Measurements from ENCODE around the gene GCC1.
A peak's percentile ranks its signal among the peaks of the same experiment; 100 is the strongest.
"Not testable (repeated sequence)": the region's sequence is repeated elsewhere in the genome, so short reads cannot be mapped to it uniquely, and the experiment has no call there.

Gene GCC1

GRCh38 chr7:127588697-127589482, 3.5 kb upstream of the GCC1 start:
- DNase-seq: peak; percentile 34

DNA sequence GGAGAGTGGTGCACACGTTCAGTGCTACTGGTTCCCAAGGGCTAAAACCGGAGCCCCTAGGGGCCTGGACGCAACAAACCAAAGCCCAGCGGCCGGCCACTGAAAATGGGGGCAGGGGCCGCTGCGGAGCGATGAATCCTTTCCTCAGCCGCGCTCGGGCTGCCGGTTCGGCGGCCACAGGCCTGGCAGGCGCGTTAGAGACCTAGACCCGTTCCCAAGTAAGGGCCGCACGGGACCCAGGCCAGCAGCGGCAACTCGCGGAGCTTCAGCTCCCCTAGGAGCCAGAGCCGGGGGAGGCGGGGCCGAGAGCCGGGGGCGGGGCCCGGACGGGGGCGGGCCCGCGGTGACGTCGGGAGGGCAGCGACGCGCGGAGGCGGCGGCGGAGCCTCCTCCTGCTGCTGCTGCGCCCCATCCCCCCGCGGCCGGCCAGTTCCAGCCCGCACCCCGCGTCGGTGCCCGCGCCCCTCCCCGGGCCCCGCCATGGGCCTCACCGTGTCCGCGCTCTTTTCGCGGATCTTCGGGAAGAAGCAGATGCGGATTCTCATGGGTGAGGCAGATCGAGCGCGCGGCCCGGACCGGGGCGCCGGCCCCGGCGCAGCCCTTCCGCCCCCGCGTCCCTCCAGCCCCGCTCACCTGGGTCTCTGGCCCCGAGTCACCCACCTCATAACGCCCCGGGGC, 2.8 kb upstream of the GCC1 start, which contains the start of gene ARF5:
TSS of gene ARF5 (plus strand) at position 393 of the 678 bp plus-strand sequence. CDS start at position 481, 88 bp downstream.
- peak; percentile 90 for DNase-seq

DNA sequence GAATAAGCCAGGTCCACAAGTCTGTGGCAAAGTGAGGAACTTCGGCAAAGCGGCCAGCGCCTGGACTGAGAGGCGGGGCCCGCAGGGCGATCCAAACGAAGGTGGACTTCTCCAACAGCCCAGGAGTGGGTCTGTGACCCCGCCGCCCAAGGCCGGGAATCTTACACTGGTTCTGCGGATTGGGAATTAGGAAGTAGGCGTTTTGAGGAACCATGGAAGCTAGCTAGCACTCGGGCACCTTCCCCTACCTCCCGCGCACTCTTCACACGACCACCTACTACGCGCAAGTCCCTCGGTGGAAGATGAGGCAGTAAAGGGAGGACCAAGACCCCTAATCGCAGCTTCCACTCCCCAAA, 2.2 kb upstream of the GCC1 start:
- DNase-seq: no peak

DNA sequence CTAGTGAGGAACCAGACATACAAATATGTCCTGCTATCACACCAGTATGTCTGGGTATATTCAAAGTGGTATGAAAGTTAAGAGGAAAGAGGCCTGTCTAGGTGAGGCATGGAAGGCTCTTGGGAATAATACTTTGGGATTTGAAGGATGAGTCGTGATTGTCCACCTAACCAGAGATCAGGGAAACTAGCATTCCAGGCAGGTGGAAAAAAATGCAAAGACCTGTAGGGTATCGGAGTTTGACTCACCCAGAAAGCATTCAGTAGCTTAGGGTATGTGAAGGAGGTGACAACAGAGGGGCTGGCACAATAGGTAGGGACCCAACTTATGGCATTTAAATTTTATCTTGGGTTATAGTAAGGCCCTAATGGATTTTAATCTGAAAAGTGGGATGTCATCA, 950 bp upstream of the GCC1 start:
- DNase-seq: no peak

DNA sequence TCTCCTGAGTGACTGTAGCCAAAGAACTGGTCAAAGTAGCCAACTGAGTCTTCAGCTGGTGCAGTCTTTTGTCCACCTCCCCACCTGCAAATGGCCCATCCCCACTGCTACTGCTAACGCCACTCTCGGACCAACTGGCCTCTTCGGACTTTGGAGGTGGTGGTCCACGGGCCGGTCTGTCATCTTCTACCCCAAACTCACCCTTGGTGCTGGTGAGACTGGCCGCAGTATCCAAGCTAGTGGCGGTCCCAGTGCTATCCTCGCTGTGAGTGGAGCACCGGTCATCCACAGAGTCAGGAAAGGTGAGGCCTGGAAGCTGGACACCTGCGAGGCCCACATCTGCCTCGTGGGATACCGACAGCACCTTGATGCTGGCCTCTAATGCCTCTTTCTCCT, 750 bp downstream of the GCC1 start:
- no peak for DNase-seq

GRCh38 chr7:127582361-127582760, 3.0 kb downstream of the GCC1 start:
- no peak for DNase-seq

DNA sequence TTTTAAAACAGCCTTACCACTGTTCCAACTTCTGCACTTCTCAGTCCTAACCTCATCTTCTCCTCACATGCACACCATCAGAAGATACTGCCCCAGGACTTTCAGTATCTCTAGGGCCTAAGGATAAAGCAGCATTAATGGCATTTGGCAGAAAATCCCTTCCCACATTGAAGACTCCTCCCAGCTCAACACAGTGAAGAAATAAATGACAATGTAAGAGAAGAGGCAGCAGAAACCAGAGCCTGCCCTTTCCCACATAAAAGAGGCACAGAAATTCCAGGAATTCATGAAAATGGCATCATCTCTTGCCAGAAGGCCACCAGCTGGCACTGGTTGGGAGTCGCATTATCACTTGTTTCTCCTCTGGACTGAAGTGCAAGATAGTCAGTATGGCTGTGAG, 3.7 kb downstream of the GCC1 start:
- no peak for DNase-seq

- DNase-seq: no peak
Observed at GRCh38 chr7:127580612-127581011, 4.8 kb downstream of the GCC1 start.

DNA sequence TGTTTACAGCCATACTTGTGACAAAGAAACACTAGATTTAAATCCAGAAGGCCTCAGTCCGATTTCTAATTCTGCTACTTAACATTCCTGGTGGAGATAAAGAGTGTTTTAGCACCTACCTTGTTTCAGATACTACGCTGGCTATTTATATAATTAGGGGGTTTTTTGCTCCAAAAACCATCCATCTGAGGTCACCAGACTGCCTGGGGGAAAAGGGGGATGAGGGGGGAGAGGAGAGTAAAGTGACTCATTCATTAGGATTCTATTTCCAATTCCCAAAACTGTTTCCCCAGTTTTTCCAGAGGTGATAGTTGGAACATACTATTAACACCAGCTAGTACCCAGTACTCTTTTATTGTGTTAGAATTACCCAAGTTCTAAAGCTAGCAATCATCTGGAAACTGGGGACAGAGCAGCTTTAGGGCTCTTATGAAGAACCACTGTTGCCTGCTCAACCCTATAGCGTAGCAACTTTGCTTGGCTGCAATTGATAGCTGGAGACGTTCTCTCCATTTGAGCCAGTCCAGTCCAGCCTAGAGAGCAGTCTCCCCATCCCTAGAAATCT, 6.6 kb downstream of the GCC1 start:
- DNase-seq: no peak

DNA sequence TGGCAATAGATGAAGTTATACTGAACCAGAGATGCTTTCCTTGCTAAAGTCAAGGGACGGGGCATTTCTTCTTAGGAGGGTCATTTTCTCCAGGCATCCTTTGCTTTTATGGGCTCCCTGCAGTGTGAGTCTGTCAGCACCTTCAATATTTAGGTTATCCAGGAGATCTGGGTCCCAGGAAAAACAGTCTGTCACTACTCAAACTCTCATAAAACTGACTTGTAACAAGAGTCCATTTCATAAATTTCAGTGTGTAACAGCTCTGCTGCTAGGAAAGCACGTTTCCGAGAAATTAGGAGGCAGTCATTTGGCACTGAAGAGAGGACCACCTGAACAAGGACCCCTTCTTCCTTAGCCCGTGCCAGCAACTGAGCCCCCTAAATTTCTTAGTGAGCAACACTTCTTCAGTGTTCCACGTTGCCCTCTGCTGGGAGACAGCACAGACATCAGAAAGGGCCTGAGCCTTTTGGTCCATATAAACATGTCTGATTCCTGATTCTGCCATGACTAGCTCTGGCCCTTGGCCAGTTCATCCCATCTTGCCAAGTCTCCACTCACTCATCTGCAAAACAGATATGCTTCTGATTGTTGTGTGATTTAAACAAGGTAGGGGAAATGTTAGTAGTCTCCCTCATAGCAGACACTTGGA, 7.2 kb downstream of the GCC1 start:
- no peak for DNase-seq

DNA sequence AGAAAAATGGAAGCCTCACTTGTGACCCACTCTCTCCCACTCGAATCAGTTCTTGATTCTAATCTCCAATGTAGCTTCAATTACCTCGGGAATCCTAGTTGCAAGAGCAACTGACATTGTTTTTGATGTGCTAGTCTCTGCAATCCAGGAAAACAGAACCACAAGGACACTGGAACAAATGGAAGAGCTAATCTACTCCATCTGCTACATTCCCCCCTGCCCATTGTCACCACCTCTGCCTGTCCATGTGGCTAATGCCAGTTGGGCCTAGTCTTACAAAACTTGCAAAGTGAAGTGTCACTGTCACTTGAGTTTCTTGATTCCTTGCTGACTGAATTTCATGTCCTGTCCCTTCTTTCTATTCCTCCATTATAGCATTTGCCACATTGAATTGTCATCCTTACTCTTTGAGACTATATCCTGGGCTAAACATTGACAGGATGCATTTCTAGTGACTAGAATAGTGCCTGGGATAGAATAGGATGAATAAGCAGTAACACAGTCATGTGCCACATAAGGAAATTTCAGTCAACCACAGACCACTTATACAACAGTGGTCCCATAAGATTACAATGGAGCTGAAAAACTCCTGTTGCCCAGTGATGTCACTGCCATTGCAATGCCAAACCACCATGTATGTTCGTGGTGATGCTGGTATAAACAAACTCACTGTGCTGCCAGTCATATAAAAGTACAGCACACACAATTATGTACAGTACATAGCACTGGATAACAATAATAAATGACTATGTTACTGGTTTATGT, 13.5 kb downstream of the GCC1 start:
- DNase-seq: no peak

- DNase-seq: not testable (repeated sequence)
Observed at GRCh38 chr7:127568034-127568433, 17.4 kb downstream of the GCC1 start.

GRCh38 chr7:127566242-127566641, 19.2 kb downstream of the GCC1 start:
- DNase-seq: no peak

- DNase-seq: no peak
Observed at GRCh38 chr7:127557803-127558202, 27.6 kb downstream of the GCC1 start.

GRCh38 chr7:127556404-127556803, 29.0 kb downstream of the GCC1 start:
- no peak for DNase-seq

GRCh38 chr7:127551941-127552340, 33.5 kb downstream of the GCC1 start:
- DNase-seq: no peak

DNA sequence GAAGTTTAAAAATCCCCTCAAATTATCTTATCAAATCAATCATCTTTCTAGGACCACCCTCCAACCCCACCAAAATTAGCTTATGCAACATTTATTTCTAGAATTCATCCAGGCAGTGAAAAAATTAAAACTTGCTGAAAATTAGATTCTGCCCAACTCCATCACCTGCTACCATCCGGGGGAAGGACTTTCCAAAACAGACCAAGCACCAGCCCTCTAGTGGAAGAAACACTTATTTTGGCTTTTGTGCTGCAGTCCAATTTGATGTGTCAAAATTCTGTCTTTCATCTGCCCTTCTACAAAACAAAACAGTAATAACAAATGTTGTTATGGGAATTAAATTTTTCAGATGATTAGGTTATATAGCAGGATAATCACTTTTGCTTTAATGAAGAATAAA, 35.1 kb downstream of the GCC1 start:
- no peak for DNase-seq

DNA sequence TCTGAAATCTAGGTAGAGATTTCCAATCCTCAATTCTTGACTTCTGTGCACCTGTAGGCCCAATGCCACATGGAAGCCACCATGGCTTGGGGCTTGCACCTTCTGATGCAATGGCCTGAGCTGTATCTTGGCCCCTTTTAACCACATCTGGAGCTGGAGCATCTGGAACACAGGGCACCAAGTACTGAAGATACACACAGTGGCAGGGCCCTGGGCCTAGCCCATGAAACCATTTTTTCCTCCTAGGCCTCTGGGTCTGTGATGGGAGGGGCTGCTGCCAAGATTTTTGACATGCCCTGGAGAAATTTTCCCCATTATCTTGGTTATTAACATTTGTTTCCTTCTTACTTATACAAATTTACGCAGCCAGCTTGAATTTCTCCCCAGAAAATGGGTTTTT, 39.1 kb downstream of the GCC1 start:
- DNase-seq: no peak

- DNase-seq: no peak
Observed at GRCh38 chr7:127541548-127541947, 43.8 kb downstream of the GCC1 start.

- DNase-seq: not testable (repeated sequence)
Observed at GRCh38 chr7:127540461-127540860, 44.9 kb downstream of the GCC1 start.

- no peak for DNase-seq
Observed at GRCh38 chr7:127539116-127539515, 46.3 kb downstream of the GCC1 start.

DNA sequence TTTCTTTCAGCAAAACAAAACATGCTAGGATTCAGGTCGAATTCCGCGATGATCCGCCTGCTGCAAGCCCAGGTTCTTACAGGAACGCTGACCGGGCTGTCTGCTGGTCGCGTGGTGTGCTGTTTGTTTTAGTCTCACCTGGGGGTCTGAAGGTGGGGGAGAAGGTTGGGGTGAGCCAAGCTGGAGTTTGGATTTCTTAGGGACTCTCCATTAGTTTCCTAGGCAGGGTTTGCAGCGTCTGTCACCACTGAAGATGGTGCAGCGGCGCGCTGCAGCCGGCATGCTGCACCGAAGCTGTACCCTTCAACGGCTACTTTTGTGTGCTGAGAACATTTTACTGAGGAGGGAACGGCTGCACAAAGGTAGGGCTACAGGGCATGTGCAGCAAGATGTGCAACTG, 48.7 kb downstream of the GCC1 start:
- DNase-seq: no peak

GRCh38 chr7:127536394-127536691, 49.1 kb downstream of the GCC1 start:
- no peak for DNase-seq
